Duodenal mucosa (tissue), 2 donors: ENCODE data around the gene DOCK1.

Source experiments
- H3K27ac ChIP-seq: one replicate; pipeline ENCODE4 v1.7.0; 2013; ENCODE audit warnings: low read depth, low read length
- H3K27me3 ChIP-seq, 2 donors: one replicate each; pipeline ENCODE4 v1.7.0; 2013; ENCODE audit warnings: low read length in 2 of 2, control low read depth in 1 of 2; ENCODE audit not compliant: insufficient read depth in 2 of 2, control insufficient read depth in 1 of 2
- H3K36me3 ChIP-seq, 2 donors: one replicate each; pipeline ENCODE4 v1.7.0; 2013; ENCODE audit warnings: low read length in 2 of 2, control low read depth in 1 of 2; ENCODE audit not compliant: insufficient read depth in 2 of 2, control insufficient read depth in 1 of 2
- H3K4me1 ChIP-seq, 2 donors: one replicate each; pipeline ENCODE4 v1.7.0; 2013; ENCODE audit warnings: low read length in 2 of 2, control low read depth in 1 of 2; ENCODE audit not compliant: insufficient read depth in 2 of 2, control insufficient read depth in 1 of 2
- H3K4me3 ChIP-seq, 2 donors: one replicate each; pipeline ENCODE4 v1.7.0; 2013; ENCODE audit warnings: low read length in 2 of 2, low read depth in 1 of 2
- H3K9ac ChIP-seq, 2 donors: one replicate each; pipeline ENCODE4 v1.7.0; 2013; ENCODE audit warnings: low read length in 2 of 2, low read depth in 1 of 2
- H3K9me3 ChIP-seq, 2 donors: one replicate each; pipeline ENCODE4 v1.7.0; 2013; ENCODE audit warnings: low read length in 2 of 2, control low read depth in 1 of 2; ENCODE audit not compliant: control insufficient read depth in 1 of 2

DOCK1 gene

DNA sequence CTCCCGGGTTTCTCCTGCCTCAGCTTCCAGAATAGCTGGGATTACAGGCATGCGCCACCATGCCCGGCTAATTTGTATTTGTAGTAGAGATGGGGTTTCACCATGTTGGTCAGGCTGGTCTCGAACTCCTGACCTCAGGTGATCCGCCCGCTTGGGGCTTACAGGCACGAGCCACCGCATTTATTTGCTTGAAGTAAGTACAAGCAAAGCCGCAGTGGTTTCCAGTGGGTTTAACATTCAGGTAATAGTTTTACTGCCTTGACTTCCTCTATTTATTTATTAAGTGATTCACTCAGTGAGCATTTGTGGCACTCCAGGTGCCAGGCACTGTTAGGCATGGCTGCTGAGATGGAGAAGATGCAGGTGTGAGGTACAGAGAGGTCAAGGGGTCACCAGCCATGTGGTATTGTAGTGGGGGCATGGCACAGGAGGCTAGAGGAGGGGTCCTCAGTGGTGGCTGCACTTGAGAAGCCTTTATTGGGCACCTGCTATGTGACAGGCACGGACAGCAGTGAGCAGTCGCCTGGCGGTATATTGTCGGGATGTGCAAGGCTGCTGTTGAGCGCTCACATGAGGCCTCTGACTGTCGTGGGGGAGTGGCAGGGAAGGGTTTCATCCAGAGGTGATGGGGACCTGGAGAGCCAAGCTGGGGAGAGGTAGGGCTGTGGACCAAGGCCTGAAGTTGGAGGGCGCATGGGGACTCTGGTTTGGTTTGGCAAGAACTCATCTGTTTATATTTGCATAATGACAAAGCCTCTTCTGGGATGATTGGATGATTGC lies 54.9 kb downstream of the DOCK1 start:
- no peak overlapping the region for H3K4me3 ChIP-seq
- H3K9me3 ChIP-seq, result no peaks in the 10 kb centered on the region
- H3K9ac ChIP-seq, result no peak overlapping the region
- peaks cover 0 to 6% of the 10 kb centered on the region in 2 donors for H3K4me1 ChIP-seq
- no peaks in the 10 kb centered on the region for H3K36me3 ChIP-seq
- no peak overlapping the region for H3K27ac ChIP-seq
- no peaks in the 10 kb centered on the region for H3K27me3 ChIP-seq

DNA sequence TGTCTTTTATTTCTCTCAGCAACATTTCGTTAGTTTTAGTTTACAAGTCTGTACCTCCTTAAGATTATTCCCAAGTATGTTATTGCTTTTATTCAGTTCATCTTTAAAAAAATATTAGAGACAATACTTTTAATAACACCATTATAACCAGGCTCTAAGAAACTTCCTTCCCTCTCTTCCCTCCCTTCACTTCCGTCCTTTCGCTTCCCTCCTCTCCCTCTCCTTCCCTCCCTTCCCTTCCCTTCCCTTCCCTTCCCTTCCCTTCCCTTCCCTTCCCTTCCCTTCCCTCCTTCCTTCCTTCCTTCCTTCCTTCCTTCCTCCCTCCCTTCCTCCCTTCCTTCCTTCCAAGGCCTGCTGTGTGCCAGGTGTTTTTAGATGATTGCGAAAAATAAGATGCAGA lies 58.1 kb downstream of the DOCK1 start:
- no peak overlapping the region for H3K4me3 ChIP-seq
- no peaks in the 10 kb centered on the region for H3K4me1 ChIP-seq
- H3K27me3 ChIP-seq, result no peaks in the 10 kb centered on the region

DNA sequence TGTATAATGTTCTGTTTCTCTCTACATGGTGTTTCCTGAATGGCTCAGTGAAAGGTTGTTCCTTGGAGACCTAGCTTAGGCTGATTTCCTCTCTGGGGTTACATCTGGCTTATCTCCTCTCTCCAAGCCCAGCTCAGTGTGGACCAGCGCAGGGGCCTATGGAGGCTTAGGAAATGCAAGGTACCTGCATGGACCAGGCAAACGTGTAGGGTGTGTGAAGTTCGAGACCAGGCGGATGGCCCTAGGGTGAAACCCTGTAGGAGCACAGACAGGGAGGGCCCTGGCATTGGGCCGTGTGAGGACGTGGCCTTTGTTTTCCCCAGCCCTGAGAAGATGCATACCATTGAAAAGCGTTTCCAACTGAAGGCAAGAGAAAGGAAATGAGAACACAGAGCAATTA lies 59.0 kb downstream of the DOCK1 start:
- Histone ChIP-seq H3K27me3 (no peaks in the 10 kb centered on the region), H3K4me3 (no peak overlapping the region), H3K9me3 (no peaks in the 10 kb centered on the region), H3K36me3 (no peaks in the 10 kb centered on the region), H3K27ac (no peak overlapping the region), H3K9ac (no peak overlapping the region), H3K4me1 (no peaks in the 10 kb centered on the region)

More for the DNA sequence above, 58.1 kb downstream of the DOCK1 start:
- H3K36me3 ChIP-seq, result no peaks in the 10 kb centered on the region
- H3K9me3 ChIP-seq, result no peaks in the 10 kb centered on the region
- H3K9ac ChIP-seq, result no peak overlapping the region
- no peak overlapping the region for H3K27ac ChIP-seq

DNA sequence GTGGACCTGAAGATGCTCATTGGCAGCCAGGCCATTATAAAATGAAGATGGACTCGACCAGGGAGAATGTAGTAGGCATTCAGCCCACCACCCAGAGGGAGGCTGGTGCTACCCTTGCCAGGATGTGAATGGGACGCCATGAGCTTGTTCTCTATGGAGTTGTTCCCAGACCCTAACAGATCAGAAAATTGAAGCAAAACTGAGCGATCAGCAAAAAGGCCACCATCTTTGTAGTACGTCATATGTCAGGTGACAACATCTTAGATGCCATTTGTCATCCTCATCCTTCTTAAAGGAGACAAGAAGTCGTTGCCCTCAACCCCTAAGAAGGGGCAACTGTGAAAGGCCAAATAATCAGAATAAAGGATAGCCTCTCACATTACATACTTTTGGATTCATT lies 61.7 kb downstream of the DOCK1 start:
- no peak overlapping the region for H3K4me3 ChIP-seq
- H3K27me3 ChIP-seq, result no peaks in the 10 kb centered on the region
- no peak overlapping the region for H3K9ac ChIP-seq
- no peak overlapping the region for H3K27ac ChIP-seq
- no peaks in the 10 kb centered on the region for H3K4me1 ChIP-seq
- no peaks in the 10 kb centered on the region for H3K9me3 ChIP-seq
- H3K36me3 ChIP-seq, result peaks cover 0 to 3% of the 10 kb centered on the region in 2 donors

DNA sequence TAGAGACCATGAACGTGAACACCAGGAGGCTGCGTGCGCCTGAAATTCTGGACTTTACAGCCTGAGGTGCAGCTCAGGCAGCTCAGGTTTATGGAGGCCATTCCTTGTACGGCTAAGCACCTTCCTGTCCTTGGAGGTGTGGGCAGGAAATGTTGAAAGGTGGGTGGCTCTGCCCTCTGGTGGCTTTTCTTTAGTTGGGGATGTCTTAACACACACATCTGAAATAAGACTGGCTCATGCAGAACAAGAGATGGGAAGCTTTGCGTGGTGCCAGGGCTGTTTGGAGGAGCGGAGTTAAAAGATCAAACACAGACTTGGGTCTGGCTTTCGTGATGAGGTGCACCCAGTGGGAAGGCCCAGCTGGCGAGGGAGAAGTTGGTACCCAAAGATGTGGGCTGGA lies 64.1 kb downstream of the DOCK1 start:
- no peaks in the 10 kb centered on the region for H3K9me3 ChIP-seq
- H3K27ac ChIP-seq, result no peak overlapping the region
- no peaks in the 10 kb centered on the region for H3K27me3 ChIP-seq
- H3K9ac ChIP-seq, result no peak overlapping the region
- H3K4me3 ChIP-seq, result no peak overlapping the region
- peaks cover 0 to 6% of the 10 kb centered on the region in 2 donors for H3K36me3 ChIP-seq
- H3K4me1 ChIP-seq, result peaks cover 3 to 7% of the 10 kb centered on the region in 2 donors

DNA sequence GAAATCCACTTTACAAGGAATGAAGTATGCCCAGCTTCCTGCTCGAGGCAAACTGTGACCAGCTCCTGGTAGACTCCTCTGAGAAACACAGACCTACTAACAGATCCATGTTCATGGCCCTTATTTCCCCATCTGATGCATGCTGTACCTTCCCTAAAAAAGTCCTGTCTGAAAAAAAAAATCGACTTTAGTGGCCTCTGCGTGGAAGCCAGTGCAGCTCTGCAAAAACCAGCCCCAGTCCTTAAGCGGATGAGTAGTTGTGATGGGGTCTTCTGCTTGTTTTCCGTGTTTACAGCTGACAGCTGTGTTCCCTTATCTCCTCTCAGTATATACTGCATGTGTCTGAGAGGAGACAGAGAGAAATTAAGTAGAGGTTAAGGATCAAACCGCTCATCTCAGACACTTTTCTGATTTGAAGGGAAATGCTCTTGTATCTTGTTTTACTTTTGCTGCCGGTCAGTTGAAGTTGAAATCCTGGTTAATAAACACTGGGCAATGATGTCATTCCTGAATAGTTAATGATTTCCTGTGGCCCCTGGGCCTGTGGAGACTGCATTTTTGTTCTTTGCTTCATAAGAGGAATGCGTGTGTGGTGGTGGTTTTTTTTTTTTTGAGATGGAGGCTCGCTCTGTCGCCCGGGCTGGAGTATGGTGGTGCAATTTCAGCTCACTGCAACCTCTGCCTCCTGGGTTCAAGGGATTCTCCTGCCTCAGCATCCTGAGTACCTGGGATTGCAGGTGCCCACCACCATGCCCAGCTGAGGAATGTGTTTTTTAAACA lies 67.6 kb downstream of the DOCK1 start:
- peaks cover 9 to 20% of the 10 kb centered on the region in 2 donors for H3K36me3 ChIP-seq
- no peak overlapping the region for H3K4me3 ChIP-seq
- no peaks in the 10 kb centered on the region for H3K9me3 ChIP-seq
- H3K27ac ChIP-seq, result no peak overlapping the region
- no peaks in the 10 kb centered on the region for H3K27me3 ChIP-seq
- peaks cover 3 to 7% of the 10 kb centered on the region in 2 donors for H3K4me1 ChIP-seq
- no peak overlapping the region for H3K9ac ChIP-seq

DNA sequence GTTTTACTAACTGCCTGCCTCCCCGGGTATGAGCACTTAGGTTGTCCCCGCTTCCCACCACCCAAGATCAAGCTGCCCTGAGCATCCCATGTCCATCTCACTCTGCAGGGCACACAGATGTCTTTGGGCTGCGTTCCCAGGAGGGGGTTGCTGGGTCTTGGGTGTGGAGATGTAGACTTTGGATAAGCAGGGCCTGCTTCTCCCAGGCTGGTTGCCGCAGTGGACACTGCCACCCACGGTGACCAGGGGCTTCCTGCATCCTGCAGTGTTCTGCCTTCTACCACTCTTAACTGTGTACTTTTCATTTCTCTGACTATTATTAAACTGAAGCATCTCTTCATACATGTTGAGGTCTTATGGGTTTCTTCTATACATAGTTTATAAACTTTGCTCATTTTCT lies 70.0 kb downstream of the DOCK1 start:
- no peaks in the 10 kb centered on the region for H3K9me3 ChIP-seq
- no peak overlapping the region for H3K9ac ChIP-seq
- H3K36me3 ChIP-seq, result peaks cover 14 to 20% of the 10 kb centered on the region in 2 donors
- no peak overlapping the region for H3K27ac ChIP-seq
- peaks cover 3 to 7% of the 10 kb centered on the region in 2 donors for H3K4me1 ChIP-seq
- H3K4me3 ChIP-seq, result no peak overlapping the region
- H3K27me3 ChIP-seq, result no peaks in the 10 kb centered on the region

DNA sequence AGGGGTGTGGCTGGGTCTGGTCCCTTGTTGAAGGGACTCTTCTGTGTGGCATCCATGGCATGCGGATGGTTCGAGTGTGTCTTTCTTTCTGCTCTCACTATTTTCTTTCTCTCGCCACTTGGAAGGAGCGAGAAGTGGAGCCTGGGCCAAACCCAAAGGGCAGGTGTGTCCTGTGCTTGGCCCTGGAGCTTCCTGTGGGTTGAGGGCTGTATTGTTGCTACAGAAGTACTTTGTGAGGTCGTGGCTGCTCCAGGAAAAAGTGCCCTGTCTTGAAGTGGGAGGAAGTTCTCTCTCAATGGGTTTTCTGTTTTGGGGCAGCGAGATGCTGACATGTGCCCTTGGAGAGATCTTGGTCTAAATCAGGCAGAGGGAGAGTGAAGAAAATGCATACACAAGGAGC lies 72.0 kb downstream of the DOCK1 start:
- Histone ChIP-seq H3K27me3 (no peaks in the 10 kb centered on the region), H3K9ac (no peak overlapping the region), H3K27ac (no peak overlapping the region), H3K4me1 (peaks cover 3 to 7% of the 10 kb centered on the region in 2 donors), H3K36me3 (peaks cover 14 to 21% of the 10 kb centered on the region in 2 donors), H3K4me3 (no peak overlapping the region), H3K9me3 (no peaks in the 10 kb centered on the region)

DNA sequence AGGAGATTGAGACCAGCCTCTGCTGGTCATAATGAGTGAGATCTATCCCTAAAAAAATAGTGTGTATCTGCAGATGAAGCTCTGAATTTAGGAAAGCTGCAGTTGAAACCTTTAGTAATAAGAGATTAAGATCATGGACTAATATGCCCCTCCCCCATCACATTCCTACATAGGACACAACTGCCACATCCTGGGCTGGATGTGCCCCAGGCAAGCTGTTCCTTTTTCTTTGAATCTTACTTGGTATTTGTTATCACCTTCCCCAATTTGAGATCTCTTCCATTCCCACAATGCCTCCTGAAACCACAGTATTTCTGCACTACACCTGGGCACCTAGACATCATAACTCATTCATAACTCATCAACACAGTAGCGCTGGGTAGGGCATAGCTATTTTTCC lies 74.1 kb downstream of the DOCK1 start:
- peaks cover 18 to 22% of the 10 kb centered on the region in 2 donors for H3K36me3 ChIP-seq
- H3K9ac ChIP-seq, result no peak overlapping the region
- H3K27ac ChIP-seq, result no peak overlapping the region
- H3K4me1 ChIP-seq, result no peaks in the 10 kb centered on the region
- no peak overlapping the region for H3K4me3 ChIP-seq
- H3K27me3 ChIP-seq, result no peaks in the 10 kb centered on the region
- H3K9me3 ChIP-seq, result no peaks in the 10 kb centered on the region

DNA sequence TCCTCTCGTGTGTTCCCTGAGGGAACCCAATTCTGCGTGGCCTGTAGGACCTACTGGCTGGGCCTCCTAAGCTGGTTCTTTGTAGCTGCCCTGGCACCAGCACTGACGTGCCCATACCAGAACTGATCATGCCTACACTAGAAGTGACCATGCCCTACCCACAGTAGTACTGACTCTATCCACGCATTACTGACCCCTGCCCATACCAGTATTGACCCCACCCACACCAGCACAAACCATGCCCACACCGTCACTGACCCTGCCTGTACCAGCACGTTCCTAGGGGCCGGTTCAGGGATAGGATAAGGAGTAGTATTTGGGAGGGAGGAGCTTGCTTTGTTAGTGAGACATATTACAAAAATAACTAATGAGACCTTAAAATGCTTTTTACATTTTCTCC lies 88.0 kb downstream of the DOCK1 start:
- Histone ChIP-seq H3K9me3 (peaks cover 0 to 3% of the 10 kb centered on the region in 2 donors), H3K27ac (no peak overlapping the region), H3K4me3 (no peak overlapping the region), H3K27me3 (no peaks in the 10 kb centered on the region), H3K9ac (no peak overlapping the region), H3K36me3 (peaks cover 11 to 34% of the 10 kb centered on the region in 2 donors), H3K4me1 (no peaks in the 10 kb centered on the region)
